Activated CD4-positive, alpha-beta T cell treated with anti-CD3 and anti-CD28 coated beads for 36 hours (primary cell): ENCODE data around the gene PDGFD. TPM values are rescaled to one million over a fixed set of nuclear protein-coding genes. Genes with fewer than 3 reads are reported as not detected.

Experiments
- ATAC-seq: fragments of 200-7000 bp; cut with Tn5 transposase; one replicate; pipeline ENCODE4 v1.10.0; 2021; ENCODE audit warnings: mild to moderate bottlenecking, moderate library complexity
- CTCF ChIA-PET: fragments of 350-600 bp; sonication (Branson Sonifier 250); formaldehyde crosslinking; loops from one replicate; lab custom pipeline; 2021; ENCODE audit warnings: antibody characterized with exemption; lab: Charles Lee
- POLR2A ChIA-PET: fragments of 350-600 bp; sonication (Branson Sonifier 250); formaldehyde crosslinking; loops from one replicate; lab custom pipeline; 2021; ENCODE audit warnings: antibody characterized with exemption, inconsistent platforms; lab: Charles Lee
- DNase-seq: peaks from one replicate; pipeline ENCODE4 v3.0.0-alpha.2; 2020
- H3K27ac Mint-ChIP-seq: one replicate; pipeline ENCODE4 v1.8.0; 2021; ENCODE audit warnings: mixed read lengths
- H3K27me3 Mint-ChIP-seq: one replicate; pipeline ENCODE4 v1.8.0; 2021; ENCODE audit warnings: mixed read lengths
- H3K36me3 Mint-ChIP-seq: one replicate; pipeline ENCODE4 v1.8.0; 2021; ENCODE audit warnings: low read depth, mixed read lengths
- H3K4me1 Mint-ChIP-seq: one replicate; pipeline ENCODE4 v1.8.0; 2021; ENCODE audit warnings: mixed read lengths
- H3K4me3 Mint-ChIP-seq: one replicate; pipeline ENCODE4 v1.8.0; 2021; ENCODE audit warnings: mild to moderate bottlenecking, moderate library complexity, mixed read lengths
- H3K9me3 Mint-ChIP-seq: one replicate; pipeline ENCODE4 v1.8.0; 2021; ENCODE audit warnings: low read depth, mixed read lengths
- intact Hi-C, 2 experiments: fragments of 100-400 bp; cut with DNase I in 1 of 2; cut with micrococcal nuclease in 1 of 2; formaldehyde crosslinking; loops; one replicate each; pipeline versions ENCODE4 v1.14.2 to v1.15.1; 2022 to 2024; cut with DNase I, micrococcal nuclease
- total RNA-seq, 2 experiments: library from RNA; stranded (reverse); gene quantifications; one replicate each; pipeline ENCODE4 v1.2.3, GENCODE V29; 2021

The PDGFD gene
- total RNA-seq, 2 experiments from 2014 or later = not detected

GRCh38 chr11:103920933-103921332, 243.0 kb downstream of the PDGFD start:
- Mint-ChIP-seq H3K36me3 (no peaks in the 10 kb centered on the region), H3K27ac (no peak overlapping the region), H3K9me3 (no peaks in the 10 kb centered on the region), H3K4me1 (no peaks in the 10 kb centered on the region), H3K27me3 (no peaks in the 10 kb centered on the region), H3K4me3 (no peak overlapping the region)
- intact Hi-C loops = no loop called here
- POLR2A ChIA-PET = no interaction called here
- no peak for DNase-seq
- CTCF ChIA-PET = no interaction called here
- no peak for ATAC-seq

- ChIA-PET CTCF (no interaction called here), POLR2A (no interaction called here)
- Mint-ChIP-seq H3K27me3 (no peaks in the 10 kb centered on the region), H3K4me1 (no peaks in the 10 kb centered on the region), H3K36me3 (no peaks in the 10 kb centered on the region), H3K4me3 (no peak overlapping the region), H3K27ac (no peak overlapping the region), H3K9me3 (no peaks in the 10 kb centered on the region)
- intact Hi-C loops = no loop called here
- ATAC-seq = no peak
- DNase-seq = no peak
These were observed 243.5 kb downstream of the PDGFD start for GRCh38 chr11:103920449-103920848.

GRCh38 chr11:103910721-103911120, 253.2 kb downstream of the PDGFD start:
- CTCF ChIA-PET = no interaction called here
- Mint-ChIP-seq H3K36me3 (no peaks in the 10 kb centered on the region), H3K9me3 (peaks cover 22% of the 10 kb centered on the region), H3K4me3 (no peak overlapping the region), H3K4me1 (no peaks in the 10 kb centered on the region), H3K27ac (no peak overlapping the region), H3K27me3 (no peaks in the 10 kb centered on the region)
- intact Hi-C loops = no loop called here
- ATAC-seq (no peak), DNase-seq (no peak)
- POLR2A ChIA-PET = no interaction called here

- no peak for DNase-seq
- Mint-ChIP-seq H3K27ac (no peak overlapping the region), H3K4me1 (no peaks in the 10 kb centered on the region), H3K27me3 (no peaks in the 10 kb centered on the region), H3K36me3 (no peaks in the 10 kb centered on the region), H3K9me3 (peaks cover 8% of the 10 kb centered on the region), H3K4me3 (no peak overlapping the region)
- POLR2A ChIA-PET = no interaction called here
- intact Hi-C loops = no loop called here
- ATAC-seq = no peak
- CTCF ChIA-PET = no interaction called here
These were observed 256.1 kb downstream of the PDGFD start for GRCh38 chr11:103907548-103908455.

- POLR2A ChIA-PET = no interaction called here
- Mint-ChIP-seq H3K36me3 (no peaks in the 10 kb centered on the region), H3K9me3 (peaks cover 4% of the 10 kb centered on the region), H3K4me3 (no peak overlapping the region), H3K27ac (no peak overlapping the region), H3K4me1 (no peaks in the 10 kb centered on the region), H3K27me3 (no peaks in the 10 kb centered on the region)
- CTCF ChIA-PET = no interaction called here
- no peak for ATAC-seq
- intact Hi-C loops = no loop called here
- DNase-seq = no peak
These were observed 256.8 kb downstream of the PDGFD start for GRCh38 chr11:103907136-103907535.

- POLR2A ChIA-PET = no interaction called here
- H3K4me1 Mint-ChIP-seq = no peaks in the 10 kb centered on the region
- H3K4me3 Mint-ChIP-seq = no peak overlapping the region
These were observed 257.6 kb downstream of the PDGFD start for GRCh38 chr11:103906291-103906867.

GRCh38 chr11:103904324-103904667, 259.7 kb downstream of the PDGFD start:
- H3K36me3 Mint-ChIP-seq = no peaks in the 10 kb centered on the region
- DNase-seq (no peak), ATAC-seq (no peak)
- CTCF ChIA-PET = no interaction called here
- H3K4me1 Mint-ChIP-seq = no peaks in the 10 kb centered on the region
- intact Hi-C loops = no loop called here
- POLR2A ChIA-PET = no interaction called here
- no peak overlapping the region for H3K27ac Mint-ChIP-seq
- no peaks in the 10 kb centered on the region for H3K27me3 Mint-ChIP-seq
- H3K4me3 Mint-ChIP-seq = no peak overlapping the region
- H3K9me3 Mint-ChIP-seq = peaks cover 2% of the 10 kb centered on the region

More at GRCh38 chr11:103906291-103906867, 257.6 kb downstream of the PDGFD start:
- ATAC-seq (no peak), DNase-seq (no peak)
- no peaks in the 10 kb centered on the region for H3K36me3 Mint-ChIP-seq
- CTCF ChIA-PET = no interaction called here
- no peaks in the 10 kb centered on the region for H3K27me3 Mint-ChIP-seq
- no peak overlapping the region for H3K27ac Mint-ChIP-seq
- peaks cover 2% of the 10 kb centered on the region for H3K9me3 Mint-ChIP-seq
- intact Hi-C loops = no loop called here

- peaks cover 2% of the 10 kb centered on the region for H3K9me3 Mint-ChIP-seq
- POLR2A ChIA-PET = interaction anchor here (0.6 kb wide), 1 partner anchor 28 kb away, joined by 7 read pairs; no protein-coding TSS in a partner anchor
- H3K4me3 Mint-ChIP-seq = no peak overlapping the region
- H3K27ac Mint-ChIP-seq = no peak overlapping the region
- no peaks in the 10 kb centered on the region for H3K4me1 Mint-ChIP-seq
- DNase-seq (no peak), ATAC-seq (no peak)
- H3K36me3 Mint-ChIP-seq = no peaks in the 10 kb centered on the region
- CTCF ChIA-PET = no interaction called here
- intact Hi-C loops = no loop called here
- no peaks in the 10 kb centered on the region for H3K27me3 Mint-ChIP-seq
These were observed 260.2 kb downstream of the PDGFD start for GRCh38 chr11:103903621-103904323.

- H3K27ac Mint-ChIP-seq = no peak overlapping the region
These were observed 261.0 kb downstream of the PDGFD start for GRCh38 chr11:103902994-103903393.

GRCh38 chr11:103901656-103902055, 262.3 kb downstream of the PDGFD start:
- H3K27me3 Mint-ChIP-seq = no peaks in the 10 kb centered on the region
- ChIA-PET CTCF (no interaction called here), POLR2A (no interaction called here)
- H3K9me3 Mint-ChIP-seq = peaks cover 2% of the 10 kb centered on the region
- DNase-seq (no peak), ATAC-seq (no peak)
- H3K27ac Mint-ChIP-seq = no peak overlapping the region
- intact Hi-C loops = no loop called here
- H3K4me3 Mint-ChIP-seq = no peak overlapping the region
- no peaks in the 10 kb centered on the region for H3K36me3 Mint-ChIP-seq
- no peaks in the 10 kb centered on the region for H3K4me1 Mint-ChIP-seq

More at GRCh38 chr11:103902994-103903393, 261.0 kb downstream of the PDGFD start:
- peaks cover 2% of the 10 kb centered on the region for H3K9me3 Mint-ChIP-seq
- no peaks in the 10 kb centered on the region for H3K4me1 Mint-ChIP-seq
- intact Hi-C loops = no loop called here
- no peak overlapping the region for H3K4me3 Mint-ChIP-seq
- ChIA-PET CTCF (no interaction called here), POLR2A (no interaction called here)
- DNase-seq = no peak
- no peaks in the 10 kb centered on the region for H3K36me3 Mint-ChIP-seq
- no peak for ATAC-seq
- H3K27me3 Mint-ChIP-seq = no peaks in the 10 kb centered on the region

GRCh38 chr11:103898577-103899336, 265.2 kb downstream of the PDGFD start:
- ChIA-PET CTCF (no interaction called here), POLR2A (no interaction called here)
- Mint-ChIP-seq H3K4me3 (no peak overlapping the region), H3K27me3 (no peaks in the 10 kb centered on the region), H3K27ac (no peak overlapping the region), H3K9me3 (peaks cover 2% of the 10 kb centered on the region), H3K36me3 (no peaks in the 10 kb centered on the region), H3K4me1 (no peaks in the 10 kb centered on the region)
- ATAC-seq = no peak
- DNase-seq = no peak
- intact Hi-C loops = no loop called here
